ENCODE measurements around the gene JAK1.
A peak's percentile ranks its signal among the peaks of the same experiment; 100 is the strongest.

Gene JAK1

GRCh38 chr1:64979358-64979757 is 13.0 kb upstream of the JAK1 start:
- no peak for DNase-seq

DNA sequence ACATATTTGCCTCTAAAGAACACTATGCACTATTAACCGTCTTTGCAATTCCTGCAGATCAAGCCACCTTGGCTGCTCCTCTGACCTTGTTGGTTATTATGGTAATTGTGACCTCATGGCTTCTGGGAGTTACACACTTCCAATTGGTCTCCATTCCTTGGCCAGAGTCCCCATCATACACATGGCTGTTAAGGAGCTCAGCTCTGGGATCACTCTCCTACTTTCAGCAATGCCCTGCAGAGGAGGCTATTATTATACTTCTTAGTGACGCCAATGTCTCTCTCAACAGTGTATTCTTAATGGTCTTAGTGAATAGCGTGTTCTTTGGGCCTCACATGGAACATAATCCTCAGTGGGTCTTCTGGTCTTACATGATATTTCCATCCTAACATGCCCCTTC is 10.0 kb upstream of the JAK1 start:
- DNase-seq = no peak

GRCh38 chr1:64975740-64976139 is 9.4 kb upstream of the JAK1 start:
- DNase-seq = peak; percentile 7

DNA sequence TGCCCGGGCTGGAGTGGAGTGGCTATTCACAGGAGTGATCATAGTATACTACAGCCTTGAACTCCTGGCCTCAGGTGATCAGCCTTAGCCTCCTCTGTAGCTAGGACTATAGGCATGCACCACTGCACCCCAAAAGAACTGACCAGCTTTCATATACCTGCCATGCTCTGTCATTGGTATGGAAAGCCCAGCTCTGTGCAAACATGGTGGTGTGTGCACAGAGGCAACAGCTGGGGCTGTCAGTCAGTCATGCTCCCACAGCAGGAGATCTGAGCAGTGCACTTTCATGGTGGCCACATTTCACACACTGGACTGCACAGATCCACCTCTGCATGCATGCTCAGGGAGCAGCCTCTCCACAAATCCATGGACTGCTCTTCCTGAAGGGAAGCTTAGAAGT is 8.8 kb upstream of the JAK1 start:
- no peak for DNase-seq

- no peak for DNase-seq
Observed at GRCh38 chr1:64974288-64974825, 8.0 kb upstream of the JAK1 start.

- no peak for DNase-seq
Observed at GRCh38 chr1:64973061-64973647, 6.8 kb upstream of the JAK1 start.

DNA sequence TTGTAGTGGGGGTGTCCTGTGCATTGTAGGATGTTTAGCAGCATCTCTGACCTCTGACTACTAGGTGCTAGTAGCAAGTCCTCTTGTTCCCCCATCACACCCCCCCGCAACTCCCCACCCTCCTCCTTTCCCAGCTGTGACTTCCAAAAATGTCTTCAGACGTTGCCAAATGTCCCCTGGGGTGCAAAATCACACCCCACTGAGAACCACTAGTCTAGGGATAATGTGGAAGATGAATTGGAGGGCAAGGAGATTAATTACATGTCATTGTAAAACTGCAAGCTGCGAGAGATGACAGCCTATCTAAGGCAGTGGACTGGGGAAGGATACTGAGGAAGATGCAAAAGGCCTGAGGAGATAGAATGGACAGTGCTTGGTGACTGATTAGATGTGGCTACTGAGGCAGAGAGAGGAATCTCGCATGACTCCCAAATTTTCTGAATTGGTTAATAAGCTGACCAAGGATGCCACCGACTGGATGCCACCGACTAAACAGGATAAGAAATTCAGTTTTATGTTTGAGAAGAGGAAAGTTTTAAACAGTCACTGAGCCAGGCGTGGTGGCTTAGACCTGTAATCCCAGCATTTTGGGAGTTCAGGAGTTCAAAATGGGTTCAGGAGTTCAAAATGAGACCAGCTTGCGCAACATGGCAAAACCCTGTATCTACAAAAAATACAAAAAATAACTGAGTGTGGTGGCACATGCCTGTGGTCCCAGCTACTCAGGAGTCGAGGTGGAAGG is 3.1 kb upstream of the JAK1 start:
- no peak for DNase-seq

DNA sequence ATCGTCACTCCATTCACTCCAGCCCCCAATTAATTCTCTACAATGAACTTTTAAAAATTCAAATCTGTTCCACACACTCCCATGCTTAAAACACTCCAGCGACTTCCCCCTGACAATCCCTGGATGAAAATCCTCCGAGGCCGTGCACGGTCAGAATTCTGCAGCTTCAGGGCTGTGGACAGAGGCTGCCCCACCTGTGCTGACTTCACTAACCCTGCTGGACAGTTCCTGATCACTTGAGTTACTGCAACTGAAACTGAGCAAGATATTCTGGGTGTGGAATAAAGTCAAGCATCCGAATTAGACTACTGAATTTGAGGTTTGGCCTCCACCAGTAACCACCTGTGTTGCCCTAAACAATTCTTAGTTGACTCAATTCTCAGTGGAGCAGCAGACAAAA is 1.0 kb upstream of the JAK1 start:
- no peak for DNase-seq

- DNase-seq = peak; percentile 26
Observed at GRCh38 chr1:64965366-64966157, 787 bp downstream of the JAK1 start.

DNA sequence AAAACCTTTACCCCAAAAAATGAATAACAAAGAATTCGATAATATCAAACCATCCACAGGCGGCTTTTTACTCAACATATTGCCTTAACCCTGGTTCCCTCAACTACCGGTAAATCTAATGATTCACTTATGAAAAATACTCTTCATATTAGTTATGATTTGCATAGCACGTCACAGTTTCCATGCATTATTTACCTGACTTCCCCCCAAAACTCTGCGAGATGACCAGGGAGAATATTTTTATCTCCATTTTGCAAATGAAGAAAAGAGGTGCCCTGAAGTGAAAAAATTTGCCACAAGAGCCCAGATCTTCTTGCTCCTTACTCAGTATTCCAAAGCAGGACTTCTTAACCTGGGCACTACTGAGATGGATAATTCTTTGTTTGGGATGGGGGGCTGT is 2.9 kb downstream of the JAK1 start:
- DNase-seq = no peak

DNA sequence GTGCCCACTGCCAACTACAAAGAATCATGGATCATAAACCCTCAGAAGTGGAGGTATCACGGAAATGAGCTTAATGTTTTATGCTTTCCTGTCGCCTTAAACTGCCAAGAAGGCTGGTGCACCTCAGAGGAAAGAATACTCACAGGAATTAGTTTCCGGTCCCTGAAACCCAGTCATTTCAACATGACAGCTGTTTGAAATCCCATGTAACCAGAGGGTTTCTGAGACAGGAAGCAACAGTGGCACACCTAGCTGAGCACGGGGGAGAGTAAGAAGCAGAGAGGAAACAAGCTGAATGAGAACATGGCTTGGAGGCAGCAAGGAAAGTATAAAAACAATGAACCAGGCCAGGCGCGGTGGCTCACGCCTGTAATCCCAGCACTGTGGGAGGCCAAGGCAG is 3.9 kb downstream of the JAK1 start:
- no peak for DNase-seq

DNA sequence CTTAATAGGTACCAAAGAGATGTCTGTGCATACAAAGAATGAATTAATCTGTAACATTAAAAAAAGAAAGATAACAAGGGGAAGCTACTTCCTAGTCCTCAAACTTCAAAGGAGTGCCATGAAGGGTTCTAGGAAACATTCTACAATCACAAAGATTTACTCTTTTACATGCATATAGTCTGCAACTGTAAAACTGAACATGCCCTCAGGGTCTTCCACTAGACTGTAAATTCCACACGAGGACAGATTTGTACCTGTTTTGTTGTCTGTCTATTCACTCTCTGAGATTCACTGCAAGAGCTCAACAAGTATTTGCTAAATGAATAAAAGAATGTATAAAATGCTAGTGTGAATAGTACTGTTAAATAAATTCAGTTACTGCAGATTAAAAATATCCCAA is 4.4 kb downstream of the JAK1 start:
- DNase-seq = no peak

- DNase-seq = no peak
Observed at GRCh38 chr1:64960731-64961130, 5.6 kb downstream of the JAK1 start.

- DNase-seq = no peak
Observed at GRCh38 chr1:64959986-64960385, 6.4 kb downstream of the JAK1 start.

GRCh38 chr1:64956733-64957441 is 9.5 kb downstream of the JAK1 start:
- DNase-seq = peak; percentile 12

DNA sequence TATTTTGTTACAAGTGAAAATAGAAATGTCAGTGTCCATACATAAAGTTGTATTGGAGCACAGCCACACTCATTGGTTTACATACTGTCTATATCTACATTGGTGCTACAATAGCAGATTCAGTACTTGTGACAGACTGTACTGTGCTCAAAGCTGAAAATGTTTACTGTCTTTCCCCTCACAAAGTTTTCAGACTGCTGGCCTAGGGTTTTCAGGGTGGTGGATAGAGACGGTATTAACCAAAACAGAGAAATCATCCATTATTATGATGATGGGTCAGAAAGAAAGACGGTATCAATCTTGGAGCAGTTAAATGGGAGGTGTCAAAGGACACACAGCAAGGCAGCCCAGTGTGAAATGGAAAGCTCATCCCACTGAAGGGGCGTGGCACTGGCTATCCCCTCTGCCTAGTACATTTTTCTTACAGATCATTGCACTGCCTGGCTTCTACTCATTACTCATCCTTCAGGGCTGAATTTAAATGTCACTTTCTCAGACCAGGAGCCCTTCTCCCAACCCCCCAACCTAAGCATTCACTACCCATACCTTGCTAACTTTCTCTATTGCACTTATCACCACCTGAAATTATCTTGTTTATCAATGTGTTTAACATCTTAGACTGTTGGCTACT is 10.2 kb downstream of the JAK1 start:
- DNase-seq = no peak

DNA sequence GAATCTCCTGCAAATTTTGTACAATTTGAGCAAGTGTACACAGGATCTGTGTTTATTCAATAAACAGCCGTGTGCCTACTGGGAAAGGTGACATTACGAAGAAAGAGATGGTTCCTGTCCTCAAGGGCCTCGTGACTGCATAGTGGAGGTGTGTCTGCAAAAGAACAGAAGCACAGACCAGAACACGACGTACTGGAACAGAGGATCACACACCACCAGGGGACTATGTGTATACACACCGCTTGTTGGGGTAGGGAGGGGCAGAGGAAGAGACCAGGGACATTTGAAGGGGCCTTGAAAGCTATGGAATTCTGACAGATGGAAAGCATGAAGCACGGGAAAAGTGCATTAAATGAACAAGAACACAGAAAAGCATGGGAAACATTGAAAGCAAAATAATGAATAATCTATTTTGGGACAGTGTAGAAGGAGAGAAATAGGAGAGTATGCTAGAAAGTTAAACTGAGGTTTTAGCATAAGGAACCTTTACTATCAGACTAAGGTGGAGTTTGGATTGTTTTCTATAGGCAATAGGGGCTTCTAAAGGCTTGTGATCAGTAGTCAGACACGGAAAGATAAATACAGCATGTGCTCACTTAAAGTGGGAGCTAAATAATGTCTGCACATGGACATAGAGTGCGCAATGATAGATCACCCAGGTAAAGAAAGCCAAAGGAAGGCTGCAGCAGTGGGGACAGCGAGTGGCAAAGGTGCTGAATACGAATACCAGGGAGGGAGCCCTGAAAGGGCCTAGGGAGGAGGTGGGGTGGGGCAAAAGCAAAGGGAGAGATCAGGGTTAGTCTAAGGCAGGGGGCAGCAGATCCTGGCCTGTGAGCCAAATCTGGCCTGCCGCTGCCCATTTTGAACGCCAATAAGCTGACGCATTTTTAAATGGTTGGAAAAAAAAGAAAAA is 11.0 kb downstream of the JAK1 start:
- no peak for DNase-seq

- no peak for DNase-seq
Observed at GRCh38 chr1:64953241-64953640, 13.1 kb downstream of the JAK1 start.

GRCh38 chr1:64950284-64950809 is 16.0 kb downstream of the JAK1 start:
- DNase-seq = no peak

GRCh38 chr1:64948905-64949833 is 17.2 kb downstream of the JAK1 start:
- DNase-seq = no peak

All from midbrain (tissue), 1 donor.